HG03095 (cell line): ENCODE results near the gene STT3A.
A peak's percentile ranks its signal among the peaks of the same experiment; 100 is the strongest.
"Not testable (repeated sequence)": the region's sequence is repeated elsewhere in the genome, so short reads cannot be mapped to it uniquely, and the experiment has no call there.

Source experiments
- ATAC-seq: cut with Tn5 transposase; IDR thresholded peaks from one replicate; pipeline ENCODE4 v1.9.1; 2021; ENCODE audit warnings: moderate library complexity; ENCODE audit not compliant: unreplicated experiment

The STT3A gene

DNA sequence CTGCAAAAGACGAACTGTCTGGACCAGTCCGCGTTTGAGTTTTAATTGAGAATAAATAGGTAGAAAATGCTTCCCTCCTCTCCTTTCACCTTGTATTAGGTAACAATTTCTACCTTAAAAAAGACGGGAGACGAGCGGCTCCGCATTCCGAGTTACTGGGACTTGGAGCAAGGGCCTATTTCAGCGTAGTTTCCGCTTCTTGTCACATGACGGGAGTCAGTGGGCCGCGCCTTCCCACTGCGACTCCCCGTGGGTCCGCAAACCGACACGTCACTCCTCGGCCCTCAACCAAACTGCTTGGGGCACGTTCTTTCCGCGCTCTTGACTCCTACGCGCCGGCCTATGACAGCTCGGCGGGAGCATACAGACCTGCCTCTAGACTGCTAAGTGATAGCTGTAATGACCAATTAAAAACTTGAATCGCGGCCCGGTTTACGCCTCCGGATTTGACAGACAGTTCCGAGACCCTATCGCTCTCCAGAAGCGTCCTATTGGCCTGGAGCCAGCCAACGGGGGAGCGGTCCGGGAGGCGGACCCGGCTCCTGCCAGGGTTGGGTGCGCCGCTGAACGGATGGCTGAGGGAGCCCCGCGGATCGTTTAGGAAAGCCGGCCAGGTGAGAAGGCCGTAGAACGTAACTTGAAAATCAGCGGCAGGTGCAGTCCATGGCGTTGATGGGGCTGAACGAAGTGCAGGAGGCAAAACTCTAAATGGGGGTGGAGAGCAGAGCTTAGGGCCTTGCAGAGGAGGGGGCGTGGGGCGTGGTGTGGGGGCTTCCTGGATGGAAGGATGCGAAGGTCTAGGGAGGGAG lies at the start of gene STT3A:
STT3A (plus strand) TSS at position 548 of the 809 bp plus-strand sequence. CDS start 3,064 bp downstream, outside the sequence.
- peak; percentile 97 for ATAC-seq

DNA sequence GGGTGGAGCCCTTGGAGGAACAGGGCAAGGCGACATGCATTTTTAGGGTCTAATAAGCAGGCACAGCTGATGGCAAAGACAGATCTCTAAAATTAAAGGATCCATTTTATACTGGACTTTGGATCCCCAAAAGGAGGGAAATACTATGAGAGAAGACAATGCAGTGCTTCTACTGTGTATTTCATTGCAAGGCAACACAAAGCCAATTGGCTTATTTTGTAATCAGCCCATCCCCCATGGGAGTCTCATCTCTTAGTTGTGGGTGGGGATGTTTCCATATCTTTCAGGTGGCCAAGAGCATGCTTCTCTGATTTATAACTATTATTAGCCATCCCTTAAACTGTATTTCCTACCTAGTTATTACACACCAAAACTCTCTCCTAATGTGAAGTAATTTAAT lies 41.9 kb upstream of the STT3A start:
- no peak for ATAC-seq

DNA sequence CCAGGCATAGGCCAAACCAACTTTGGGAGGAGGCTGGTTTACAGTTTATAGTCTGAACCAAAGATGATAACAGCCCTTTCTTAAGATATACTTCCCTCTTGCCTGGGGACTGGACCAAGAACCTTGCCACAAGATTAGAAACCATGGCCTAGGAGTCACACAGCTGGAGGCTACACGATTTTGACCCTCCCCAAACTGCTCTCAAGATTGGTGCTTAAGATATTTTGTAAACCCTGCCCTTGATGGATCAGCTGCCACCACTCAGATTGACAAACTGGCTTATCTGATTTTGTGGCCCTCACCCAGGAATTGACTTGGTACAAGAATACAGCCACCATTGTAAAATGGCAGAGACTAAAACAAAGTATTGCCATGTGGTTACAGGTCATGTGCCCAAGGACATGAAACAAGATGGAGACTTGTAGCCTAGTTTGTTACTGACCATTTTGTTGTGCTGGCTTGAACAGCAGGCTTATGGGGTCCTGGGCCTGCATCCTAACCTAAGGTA lies 40.8 kb upstream of the STT3A start:
- ATAC-seq = no peak

DNA sequence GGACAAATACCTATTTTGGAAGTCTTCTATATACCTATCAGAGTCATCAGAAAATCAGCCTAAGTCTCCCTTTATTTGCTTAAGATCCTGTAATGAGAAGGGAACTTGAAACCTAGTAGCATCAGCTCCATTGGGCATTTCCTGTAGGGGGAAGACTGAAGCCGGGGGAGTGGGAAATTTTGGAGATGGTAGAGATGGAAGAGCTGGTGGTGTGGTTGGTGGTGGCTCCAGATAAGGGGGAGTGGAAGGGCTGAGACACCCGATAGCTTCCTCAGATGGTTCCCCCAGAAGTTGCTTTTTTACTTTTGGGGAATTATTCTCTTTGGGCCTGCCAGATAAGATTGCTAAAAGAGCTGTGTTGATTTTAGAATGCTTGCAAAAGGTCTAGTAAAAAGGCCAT lies 39.7 kb upstream of the STT3A start:
- ATAC-seq = no peak

DNA sequence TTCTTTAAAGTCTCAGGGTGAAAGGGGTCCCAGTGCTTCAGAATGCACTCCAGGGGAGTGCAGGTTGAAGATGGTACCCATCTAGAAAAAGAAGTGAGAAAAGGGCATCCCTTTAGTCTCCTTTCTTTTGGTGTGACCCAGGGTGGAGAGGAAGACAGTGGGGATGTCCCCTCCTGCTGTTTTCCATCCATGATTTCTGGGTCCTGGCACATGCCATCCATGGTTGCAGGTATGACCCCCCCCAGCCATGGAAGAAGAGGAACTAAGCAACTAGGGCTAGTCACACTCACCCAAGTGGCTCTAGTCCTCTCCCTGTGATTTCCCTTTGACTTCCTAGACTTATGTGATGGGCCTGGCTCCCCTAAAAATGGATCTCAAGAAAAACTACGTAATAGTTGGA lies 39.3 kb upstream of the STT3A start:
- ATAC-seq = no peak

DNA sequence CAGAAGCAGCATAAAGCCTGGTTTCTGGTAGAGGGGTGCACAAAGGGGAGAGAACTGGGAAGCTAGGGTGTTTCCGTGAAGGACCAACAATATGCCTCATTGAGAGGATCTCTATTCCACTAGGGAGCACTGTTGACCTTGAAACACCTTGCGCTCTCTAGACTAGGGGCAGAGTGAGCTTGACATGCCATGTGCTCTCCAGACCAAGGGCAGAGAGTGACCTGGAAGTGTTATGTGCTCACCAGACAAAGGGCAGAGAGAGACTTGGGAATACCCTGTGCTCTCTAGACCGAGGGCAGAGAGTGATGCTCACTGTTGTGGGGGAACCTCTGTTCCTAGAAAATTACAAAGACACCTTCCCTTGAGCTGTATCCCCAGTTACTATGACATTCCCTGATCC lies 38.6 kb upstream of the STT3A start:
- ATAC-seq = no peak

DNA sequence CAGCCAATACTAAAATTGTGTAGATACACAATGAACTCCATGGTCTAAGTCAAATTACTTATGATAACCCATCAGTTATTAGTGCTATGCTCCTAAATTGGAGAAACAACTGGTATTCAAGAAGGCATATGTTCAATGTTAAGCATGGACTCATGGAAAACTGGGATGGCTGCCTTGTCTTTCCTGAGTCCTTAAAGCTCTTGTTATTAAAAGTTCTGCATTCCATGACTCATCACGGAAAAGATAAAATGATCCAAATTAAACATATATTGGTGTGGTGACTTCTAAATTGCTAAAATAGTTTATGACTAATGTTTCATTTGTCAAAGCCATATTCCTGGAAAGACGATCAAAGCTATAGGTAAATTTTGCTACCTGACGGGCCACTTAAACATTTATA lies 32.8 kb upstream of the STT3A start:
- ATAC-seq = no peak

DNA sequence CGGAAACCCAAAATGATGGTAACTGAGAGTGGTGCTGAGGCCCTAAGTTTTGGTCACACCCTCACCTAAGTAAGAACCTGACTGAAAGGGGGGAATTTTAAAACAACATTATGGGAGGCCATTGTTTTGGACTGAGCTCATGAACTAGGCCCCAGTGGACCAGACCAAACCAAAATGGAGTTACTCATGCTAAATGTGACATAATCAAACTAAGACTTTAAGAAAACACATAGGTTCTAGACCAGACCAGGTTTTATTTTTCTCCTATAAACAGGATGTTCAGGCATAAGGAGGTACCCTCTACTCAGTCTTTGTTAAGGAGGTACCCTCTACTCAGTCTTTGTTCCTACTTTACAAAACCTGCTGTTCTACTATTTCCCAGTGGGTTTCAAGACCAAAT lies 30.7 kb upstream of the STT3A start:
- ATAC-seq = no peak

DNA sequence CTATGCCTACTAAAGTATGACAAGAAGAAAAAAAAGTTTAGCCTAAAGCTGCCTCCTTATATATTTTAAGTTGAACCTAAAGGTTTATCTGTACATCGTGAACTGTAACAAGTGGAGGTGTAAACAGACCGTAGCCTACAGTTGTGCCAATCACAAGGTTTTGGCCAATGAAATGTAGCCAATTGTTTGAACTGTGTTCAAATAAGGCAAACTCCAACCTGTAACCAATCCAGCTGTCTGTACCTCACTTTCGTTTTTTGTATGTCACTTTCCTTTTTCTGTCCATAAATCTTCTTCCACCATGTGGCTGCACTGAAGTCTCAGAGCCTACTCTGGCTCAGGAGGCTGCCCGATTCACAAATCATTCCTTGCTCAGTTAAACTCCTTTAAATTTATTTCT lies 30.2 kb upstream of the STT3A start:
- ATAC-seq = no peak

DNA sequence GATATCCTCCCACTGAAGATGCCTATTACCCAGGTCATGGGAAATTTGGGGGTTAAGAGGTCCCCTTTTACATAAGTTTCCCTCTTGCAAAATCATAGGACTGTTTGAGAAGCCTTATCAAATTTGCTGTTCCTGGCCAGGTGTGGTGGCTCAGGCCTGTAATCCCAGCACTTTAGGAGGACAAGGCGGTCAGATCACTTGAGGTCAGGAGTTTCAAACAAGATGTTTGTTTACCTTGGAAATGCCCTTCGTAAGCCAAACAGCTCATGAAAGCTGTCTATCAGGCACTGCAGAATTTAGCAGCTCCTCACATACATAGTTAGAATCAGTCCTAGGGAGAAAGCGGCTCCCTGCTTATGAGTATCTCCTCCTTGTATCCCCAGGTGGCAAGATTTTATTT lies 28.3 kb upstream of the STT3A start:
- no peak for ATAC-seq

DNA sequence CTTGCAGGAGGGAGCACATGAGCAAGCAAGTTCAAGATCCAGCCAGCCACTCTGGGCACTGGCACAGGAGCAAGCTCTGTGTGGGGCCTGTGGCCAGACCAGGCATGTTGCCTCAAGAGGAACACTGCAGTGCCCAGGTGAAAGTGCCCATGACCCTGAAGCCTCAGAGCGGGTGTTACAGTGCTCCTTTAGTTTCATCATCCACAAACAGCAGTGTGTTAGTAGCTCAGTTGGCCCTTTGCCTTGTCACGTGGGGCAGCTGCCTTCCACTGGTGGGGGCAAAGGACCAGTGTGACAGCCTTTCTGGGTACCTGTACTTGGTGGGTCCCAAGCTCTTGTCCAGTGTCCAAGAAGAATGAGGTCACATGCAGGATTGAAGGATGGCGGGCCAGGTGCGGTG lies 26.4 kb upstream of the STT3A start:
- ATAC-seq = no peak

DNA sequence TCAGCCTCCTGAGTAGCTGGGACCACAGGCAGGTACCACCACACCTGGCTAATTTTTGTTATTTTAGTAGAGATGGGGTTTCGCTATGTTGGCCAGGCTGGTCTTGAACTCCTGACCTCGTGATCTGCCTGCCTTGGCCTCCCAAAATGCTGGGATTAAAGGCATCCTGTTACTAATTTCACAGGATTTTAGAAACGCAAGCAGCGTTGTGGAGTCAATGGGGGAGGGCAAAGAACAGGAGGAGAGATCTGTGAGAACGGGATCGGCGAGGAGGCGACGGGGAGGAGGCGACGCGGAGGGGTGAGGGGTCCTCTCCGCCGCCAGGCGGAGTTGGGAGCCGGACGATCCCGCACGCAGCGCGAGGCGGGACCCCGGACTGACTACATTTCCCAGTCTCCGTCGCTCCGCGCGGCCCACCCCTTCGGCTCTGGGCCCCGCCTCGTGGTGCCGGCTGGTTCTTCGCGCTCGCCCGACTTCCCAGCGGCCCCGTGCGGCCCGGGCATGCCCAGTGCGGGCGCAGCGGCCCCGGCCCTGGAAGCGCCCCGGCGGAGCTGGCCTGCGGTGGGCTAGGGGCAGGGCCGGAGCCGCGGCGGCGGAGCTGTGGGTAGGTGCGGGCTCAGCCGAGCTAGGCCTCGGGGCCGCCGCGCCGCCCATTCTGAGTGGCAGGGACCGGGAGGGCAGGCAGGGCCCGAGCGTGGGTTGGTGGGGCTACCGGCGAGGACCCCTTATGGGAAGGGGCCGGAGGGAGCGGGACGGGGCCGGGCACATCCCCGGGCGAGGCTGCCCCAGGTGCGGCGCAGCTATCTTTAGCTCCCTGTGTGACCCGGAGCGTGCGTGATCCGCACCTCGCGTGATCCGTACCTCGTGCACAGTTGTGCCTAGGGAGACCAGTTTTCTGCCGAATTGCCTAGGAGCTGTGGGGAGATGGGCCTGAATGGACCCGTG lies 23.4 kb upstream of the STT3A start, which contains the start of gene EI24:
EI24 (plus strand) TSS at position 508 of the 945 bp plus-strand sequence. CDS start 3,051 bp downstream, outside the sequence.
- ATAC-seq = peak; percentile 96

DNA sequence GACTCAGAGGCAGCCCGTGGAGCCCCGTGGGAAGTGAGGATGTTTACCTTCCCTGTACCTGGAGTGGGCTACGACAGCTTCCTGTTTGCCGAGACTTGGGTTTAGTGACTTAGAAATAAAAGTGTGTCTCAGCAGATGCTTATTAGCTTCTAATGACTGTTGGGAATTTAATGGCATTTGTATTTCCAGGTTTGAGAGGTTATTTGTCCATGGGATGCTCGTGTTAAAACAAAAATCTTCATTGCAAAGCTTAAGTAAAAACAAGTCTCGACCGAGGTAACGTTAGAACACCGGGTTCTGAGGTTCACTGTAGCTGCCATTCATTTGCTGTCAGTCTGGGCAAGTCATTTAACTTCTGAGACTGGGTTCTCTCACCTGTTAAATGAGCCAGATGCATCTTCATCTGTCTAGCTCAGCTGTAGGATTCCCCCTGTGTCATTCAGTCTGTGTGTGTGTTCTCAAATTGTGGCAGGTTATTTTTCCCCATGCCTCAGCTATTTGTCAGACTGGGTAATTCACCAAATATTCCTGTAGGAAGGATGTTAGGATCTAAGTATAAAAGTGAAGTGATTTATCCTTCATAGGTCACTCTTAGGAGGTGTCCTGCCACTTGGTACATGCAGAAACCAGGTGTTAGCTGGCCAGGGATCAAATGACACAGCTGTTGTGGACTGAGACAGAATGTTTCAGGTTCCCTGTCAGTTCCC lies 22.6 kb upstream of the STT3A start:
- ATAC-seq = peak; percentile 29

DNA sequence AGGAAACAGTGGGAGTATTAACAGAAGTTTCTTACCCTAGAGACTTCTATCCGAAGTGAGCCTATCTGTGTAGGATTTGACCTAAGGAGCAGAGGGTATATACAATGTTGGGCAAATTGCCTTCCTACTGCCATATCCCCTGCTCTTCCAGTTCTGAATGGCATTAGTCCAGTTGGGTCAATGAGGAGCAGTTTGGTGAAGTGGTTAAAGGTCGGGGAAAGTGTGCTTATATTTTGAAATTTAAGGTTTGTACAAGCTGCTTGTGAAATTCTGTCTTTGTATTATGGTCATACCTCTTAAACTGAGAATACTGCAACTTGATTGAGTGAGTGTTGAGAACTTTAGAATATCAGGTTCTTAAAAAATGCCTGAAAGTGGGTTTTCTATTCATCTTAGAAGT lies 21.7 kb upstream of the STT3A start:
- ATAC-seq = no peak

DNA sequence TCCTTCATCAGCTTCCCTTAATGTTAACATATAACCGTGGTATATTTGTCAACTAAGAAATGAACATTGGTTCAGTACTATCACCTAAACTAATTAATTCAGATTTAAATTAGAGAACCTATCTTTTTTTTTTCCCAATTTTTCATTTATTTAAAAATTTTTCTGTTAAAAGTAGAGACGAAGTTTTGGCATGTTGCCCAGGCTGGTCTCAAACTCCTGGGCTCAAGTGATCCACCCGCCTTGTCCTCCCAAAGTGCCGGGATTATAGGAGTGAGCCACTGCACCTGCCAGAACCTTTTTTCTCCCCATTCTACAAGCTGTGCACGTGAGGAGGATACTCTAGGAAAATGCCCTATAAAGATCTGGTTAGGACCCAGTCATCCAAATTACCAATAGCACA lies 19.7 kb upstream of the STT3A start:
- no peak for ATAC-seq

DNA sequence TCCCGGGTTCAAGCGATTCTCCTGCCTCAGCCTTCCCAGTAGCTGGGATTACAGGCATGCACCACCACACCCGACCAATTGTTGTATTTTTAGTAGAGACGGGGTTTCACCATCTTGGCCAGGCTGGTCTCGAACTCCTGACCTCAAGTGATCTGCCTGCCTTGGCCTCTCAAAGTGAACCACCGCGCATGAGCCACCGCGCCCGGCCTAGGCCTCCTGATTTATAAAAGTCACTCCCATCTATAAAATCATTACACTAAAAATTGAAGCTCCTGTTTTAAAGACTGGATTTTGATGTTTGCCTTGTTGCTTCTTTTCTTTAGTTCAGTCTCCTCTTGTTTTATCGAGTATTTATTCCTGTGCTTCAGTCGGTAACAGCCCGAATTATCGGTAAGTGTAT lies 15.5 kb upstream of the STT3A start:
- ATAC-seq = not testable (repeated sequence)

DNA sequence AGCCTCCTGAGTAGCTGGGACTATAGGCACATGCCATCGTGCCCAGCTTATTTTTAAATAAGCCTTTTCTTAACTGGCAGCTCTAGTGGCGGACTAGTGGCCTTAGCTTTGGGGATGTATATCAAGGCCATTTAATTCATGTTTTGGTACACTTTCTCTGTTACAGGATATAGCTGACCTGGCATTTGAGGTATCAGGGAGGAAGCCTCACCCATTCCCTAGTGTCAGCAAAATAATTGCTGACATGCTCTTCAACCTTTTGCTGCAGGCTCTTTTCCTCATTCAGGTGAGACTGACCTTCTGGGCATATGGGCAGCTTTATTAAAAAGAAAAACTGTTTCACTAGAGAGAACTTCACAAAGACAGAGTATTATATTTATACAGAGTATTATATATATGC lies 13.9 kb upstream of the STT3A start:
- ATAC-seq = no peak

DNA sequence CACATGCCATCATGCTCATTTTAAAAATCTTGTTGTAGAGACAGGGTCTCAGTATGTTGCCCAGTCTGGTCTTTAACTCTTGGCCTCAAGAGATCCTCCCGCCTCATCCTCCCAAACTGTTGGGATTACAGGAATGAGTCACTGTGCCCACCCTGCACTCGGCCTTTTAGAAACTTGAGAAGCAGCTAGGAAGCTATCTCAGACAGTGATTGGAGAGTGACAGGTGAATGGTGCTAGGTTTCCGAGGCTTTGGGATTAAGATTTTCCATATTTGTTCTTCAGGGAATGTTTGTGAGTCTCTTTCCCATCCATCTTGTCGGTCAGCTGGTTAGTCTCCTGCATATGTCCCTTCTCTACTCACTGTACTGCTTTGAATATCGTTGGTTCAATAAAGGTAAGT lies 12.8 kb upstream of the STT3A start:
- no peak for ATAC-seq

DNA sequence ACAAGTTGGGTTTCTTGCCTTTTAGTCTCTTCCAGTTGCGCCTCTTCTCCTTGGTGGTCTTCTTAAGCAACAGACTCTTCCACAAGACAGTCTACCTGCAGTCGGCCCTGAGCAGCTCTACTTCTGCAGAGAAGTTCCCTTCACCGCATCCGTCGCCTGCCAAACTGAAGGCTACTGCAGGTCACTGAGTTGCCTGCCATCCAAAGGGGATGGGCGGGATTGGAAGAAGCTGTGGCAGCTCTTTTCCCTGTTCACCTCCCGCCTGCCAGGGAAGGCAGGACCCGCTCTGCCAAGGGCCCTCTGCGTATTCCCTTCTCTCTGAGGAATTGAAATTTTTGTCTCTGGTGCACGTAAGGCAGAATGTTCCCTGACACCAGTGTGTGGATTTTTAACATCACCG lies 9.2 kb upstream of the STT3A start:
- ATAC-seq = no peak

DNA sequence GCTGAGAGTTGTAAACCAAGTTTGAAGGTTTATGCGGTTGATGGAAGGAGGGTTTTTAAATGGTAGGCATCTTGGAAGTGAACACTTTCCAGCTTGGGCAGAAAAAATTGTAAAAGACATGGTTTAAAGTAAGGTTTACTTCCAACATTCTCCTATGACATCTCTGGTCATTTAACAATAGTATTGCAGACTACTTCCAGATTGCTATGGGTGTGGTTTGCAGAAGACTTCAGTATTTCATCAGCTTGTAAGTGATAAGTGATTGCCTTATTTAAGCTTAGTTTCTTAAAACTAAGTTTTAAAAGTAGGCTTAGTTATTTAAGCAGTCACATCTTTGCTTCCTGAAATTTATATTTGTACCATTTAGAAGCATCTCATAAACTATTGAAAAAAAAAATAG lies 7.2 kb upstream of the STT3A start:
- ATAC-seq = no peak

DNA sequence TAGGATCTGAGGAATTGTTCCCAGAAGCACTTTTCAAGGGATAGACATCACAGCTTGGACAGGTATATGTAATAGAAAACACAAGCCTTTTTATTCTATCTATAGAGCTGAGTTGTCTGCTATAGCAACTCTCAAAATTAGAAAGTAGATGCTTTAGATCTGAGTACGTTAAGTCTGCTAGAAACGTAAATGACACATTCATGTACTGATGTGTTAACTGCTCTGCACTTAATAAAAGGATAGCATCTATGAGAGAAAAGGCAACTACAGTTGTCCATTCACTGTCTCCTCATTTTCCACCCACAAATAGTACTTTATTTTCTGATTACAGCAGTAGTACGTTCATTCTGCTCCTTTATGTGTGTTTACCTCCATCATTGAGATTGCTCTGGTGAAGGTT lies 6.0 kb upstream of the STT3A start:
- no peak for ATAC-seq
